Activated T-cell treated with anti-CD3 and anti-CD28 coated beads, Interleukin-2, amount 50 U/mL, for 4 hours (primary cell): ENCODE measurements around the gene CCDC195. TPM values are rescaled to one million over a fixed set of nuclear protein-coding genes. Genes with fewer than 3 reads are reported as not detected.

ENCODE experiments used
- ATAC-seq, 2 donors: fragments of 200-7000 bp; cut with Tn5 transposase; one replicate each; pipeline ENCODE4 v1.10.0; 2021
- DNase-seq: peaks from one replicate; pipeline ENCODE4 v3.0.0-alpha.2; 2020
- H3K27me3 Mint-ChIP-seq: one replicate; pipeline ENCODE4 v1.8.0; 2021; ENCODE audit warnings: low read depth, mixed read lengths
- H3K36me3 Mint-ChIP-seq: one replicate; pipeline ENCODE4 v1.8.0; 2022; ENCODE audit warnings: mixed read lengths; ENCODE audit not compliant: insufficient read depth
- H3K4me1 Mint-ChIP-seq: one replicate; pipeline ENCODE4 v1.8.0; 2021; ENCODE audit warnings: low read depth, mixed read lengths
- H3K4me3 Mint-ChIP-seq: one replicate; pipeline ENCODE4 v1.8.0; 2021; ENCODE audit warnings: mild to moderate bottlenecking, moderate library complexity, mixed read lengths
- H3K9me3 Mint-ChIP-seq: one replicate; pipeline ENCODE4 v1.8.0; 2021; ENCODE audit warnings: mixed read lengths
- total RNA-seq, 3 donors: library from RNA; stranded (reverse); gene quantifications; one replicate each; pipeline ENCODE4 v1.2.1, GENCODE V29; 2021

CCDC195 gene
- total RNA-seq, 3 donors from 2014 or later, result not detected

DNA sequence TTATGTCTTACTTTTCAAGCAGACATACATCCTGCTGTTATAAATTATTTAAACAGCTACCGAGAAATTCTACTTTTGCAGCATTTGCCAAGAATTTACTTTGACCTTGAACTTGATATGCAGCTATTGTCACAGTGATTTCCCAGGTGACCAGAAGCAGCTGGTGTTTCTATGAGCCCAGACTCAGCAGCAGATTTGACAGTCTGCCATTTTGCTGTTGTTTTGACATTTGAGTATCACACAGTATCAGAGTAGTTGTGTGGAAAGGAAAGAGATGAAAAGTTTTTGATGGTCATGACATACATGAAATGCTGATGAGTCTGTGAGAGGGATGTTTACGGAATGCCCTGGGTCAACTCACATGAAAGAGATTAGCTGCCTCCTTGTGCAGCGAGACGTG lies 6.6 kb upstream of the CCDC195 start:
- H3K4me3 Mint-ChIP-seq, result no peak overlapping the region
- H3K36me3 Mint-ChIP-seq, result no peaks in the 10 kb centered on the region
- DNase-seq (no peak), ATAC-seq (no peak)
- H3K9me3 Mint-ChIP-seq, result peaks cover 3% of the 10 kb centered on the region
- no peaks in the 10 kb centered on the region for H3K4me1 Mint-ChIP-seq
- H3K27me3 Mint-ChIP-seq, result no peaks in the 10 kb centered on the region

DNA sequence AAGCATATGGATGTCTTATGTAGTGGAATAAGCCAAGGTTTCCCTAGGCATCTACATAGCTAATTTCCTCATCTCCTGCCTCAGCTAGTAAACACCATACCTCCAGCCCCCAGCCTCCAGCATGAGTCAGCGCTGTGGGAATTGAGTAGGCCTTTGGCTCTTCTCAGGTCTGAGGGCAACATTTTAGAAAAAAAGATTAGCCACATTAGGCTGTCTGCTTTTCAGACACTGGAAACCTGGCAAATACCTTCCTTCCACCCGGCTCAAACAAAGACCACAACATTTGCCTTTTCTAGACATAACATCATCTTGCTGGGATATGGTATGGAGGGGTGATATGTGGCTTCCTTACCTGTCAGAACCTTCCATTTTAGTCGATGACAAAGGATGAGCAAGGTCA lies 6.1 kb upstream of the CCDC195 start:
- Mint-ChIP-seq H3K4me3 (no peak overlapping the region), H3K27me3 (no peaks in the 10 kb centered on the region), H3K36me3 (no peaks in the 10 kb centered on the region), H3K4me1 (no peaks in the 10 kb centered on the region), H3K9me3 (peaks cover 3% of the 10 kb centered on the region)
- no peak for DNase-seq
- ATAC-seq, result no peak

DNA sequence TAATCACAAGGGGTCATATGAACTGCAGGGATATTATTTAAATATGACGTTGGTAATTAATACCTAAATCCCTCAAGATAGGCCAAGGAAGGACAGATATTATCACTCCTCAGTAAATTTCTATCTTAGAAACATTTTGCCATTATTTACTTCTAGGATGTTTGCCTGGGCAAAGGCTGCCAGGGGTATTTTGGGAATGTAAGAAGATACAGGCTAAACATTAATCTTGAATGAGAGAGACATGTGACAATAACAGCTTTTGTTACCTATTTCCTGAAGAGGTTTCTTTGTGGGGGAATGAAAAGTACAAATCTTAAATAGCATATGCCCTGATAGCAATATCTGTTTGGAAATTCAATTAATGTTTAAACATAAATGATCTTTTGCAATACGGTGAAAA lies 756 bp upstream of the CCDC195 start:
- no peak for ATAC-seq
- H3K27me3 Mint-ChIP-seq, result peaks cover 3% of the 10 kb centered on the region
- no peak overlapping the region for H3K4me3 Mint-ChIP-seq

DNA sequence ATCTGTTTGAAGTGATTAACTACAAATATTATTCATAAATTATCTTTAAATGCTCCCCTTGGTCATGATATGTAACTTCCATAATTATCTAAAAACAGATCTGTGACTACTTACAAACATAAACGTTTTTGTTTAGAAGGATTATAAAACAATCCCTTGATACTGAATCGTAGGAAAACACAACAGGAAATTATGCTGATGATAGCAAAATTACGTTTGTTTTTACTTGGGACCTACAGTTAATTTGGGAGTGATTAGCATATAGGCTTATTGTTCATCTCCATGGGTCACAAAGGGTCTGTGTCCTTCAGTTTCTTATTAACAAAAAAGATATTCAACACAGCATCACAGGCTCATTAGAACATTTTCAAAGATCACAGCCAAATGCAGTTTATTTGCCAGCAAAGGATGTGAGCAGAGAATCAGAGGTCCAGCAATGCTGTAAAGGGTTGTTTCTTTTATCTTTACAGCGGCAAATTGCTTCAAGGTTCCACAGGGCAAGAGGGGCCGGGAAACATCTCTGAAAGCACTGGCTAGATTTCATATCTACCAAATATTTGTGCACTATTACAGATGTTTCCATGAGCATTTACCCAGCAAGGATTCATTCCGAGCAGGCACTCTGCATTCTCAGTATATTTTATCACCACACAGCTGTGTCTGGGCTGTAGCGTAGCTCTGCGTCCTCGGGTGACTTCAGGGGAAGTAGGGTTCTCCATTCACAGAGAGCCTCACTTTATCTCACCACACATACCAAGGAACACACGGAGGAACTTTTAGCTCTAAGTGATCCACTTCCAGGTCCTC lies 4.1 kb downstream of the CCDC195 start:
- no peak for DNase-seq
- Mint-ChIP-seq H3K4me3 (no peak overlapping the region), H3K9me3 (peaks cover 11% of the 10 kb centered on the region), H3K4me1 (no peaks in the 10 kb centered on the region), H3K36me3 (no peaks in the 10 kb centered on the region), H3K27me3 (peaks cover 14% of the 10 kb centered on the region)
- no peak for ATAC-seq

More for the DNA sequence above, 756 bp upstream of the CCDC195 start:
- Mint-ChIP-seq H3K4me1 (no peaks in the 10 kb centered on the region), H3K36me3 (no peaks in the 10 kb centered on the region), H3K9me3 (peaks cover 11% of the 10 kb centered on the region)
- DNase-seq, result no peak

DNA sequence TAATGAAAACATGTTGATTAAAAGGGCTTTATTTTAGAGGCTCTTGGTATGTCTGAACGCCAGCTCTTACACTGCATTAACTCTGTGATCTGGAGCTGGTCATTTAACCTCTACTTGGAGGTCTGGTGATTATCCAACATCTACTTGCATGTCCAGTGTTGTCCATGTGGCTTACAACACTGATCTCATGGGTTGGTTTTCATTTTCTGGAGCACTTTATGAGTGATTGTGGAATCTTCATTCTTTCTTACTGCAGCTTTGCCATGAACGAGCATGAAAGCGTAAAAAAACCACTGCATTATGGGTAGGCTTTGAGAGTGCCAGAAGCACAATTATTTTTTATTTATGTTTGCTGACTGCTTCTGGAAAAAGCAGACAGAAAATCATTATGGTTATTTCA lies 4.8 kb downstream of the CCDC195 start:
- Mint-ChIP-seq H3K9me3 (peaks cover 11% of the 10 kb centered on the region), H3K27me3 (peaks cover 15% of the 10 kb centered on the region), H3K36me3 (no peaks in the 10 kb centered on the region), H3K4me3 (no peak overlapping the region), H3K4me1 (no peaks in the 10 kb centered on the region)
- ATAC-seq (no peak), DNase-seq (no peak)

DNA sequence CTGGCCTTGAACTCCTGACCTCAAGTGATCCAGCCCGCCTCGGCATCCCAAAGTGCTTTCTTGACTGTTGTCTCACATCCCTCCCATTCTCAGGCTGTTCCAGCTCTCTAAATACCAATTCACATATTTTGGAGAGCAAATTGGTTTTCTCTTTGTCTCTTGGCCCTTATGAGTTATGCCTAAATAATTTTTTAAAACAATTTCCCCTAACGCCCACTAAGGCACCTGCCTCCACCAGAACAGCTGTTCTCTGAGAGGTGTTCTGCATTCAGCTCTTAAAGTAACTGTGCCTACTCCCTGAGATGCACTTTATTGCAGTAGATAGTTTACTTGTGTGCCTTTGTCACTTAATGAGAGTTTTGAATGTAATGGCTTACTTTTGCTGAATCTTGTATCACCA lies 6.9 kb downstream of the CCDC195 start:
- Mint-ChIP-seq H3K4me1 (no peaks in the 10 kb centered on the region), H3K27me3 (peaks cover 15% of the 10 kb centered on the region), H3K36me3 (no peaks in the 10 kb centered on the region), H3K9me3 (peaks cover 11% of the 10 kb centered on the region), H3K4me3 (no peak overlapping the region)
- ATAC-seq (no peak), DNase-seq (no peak)

DNA sequence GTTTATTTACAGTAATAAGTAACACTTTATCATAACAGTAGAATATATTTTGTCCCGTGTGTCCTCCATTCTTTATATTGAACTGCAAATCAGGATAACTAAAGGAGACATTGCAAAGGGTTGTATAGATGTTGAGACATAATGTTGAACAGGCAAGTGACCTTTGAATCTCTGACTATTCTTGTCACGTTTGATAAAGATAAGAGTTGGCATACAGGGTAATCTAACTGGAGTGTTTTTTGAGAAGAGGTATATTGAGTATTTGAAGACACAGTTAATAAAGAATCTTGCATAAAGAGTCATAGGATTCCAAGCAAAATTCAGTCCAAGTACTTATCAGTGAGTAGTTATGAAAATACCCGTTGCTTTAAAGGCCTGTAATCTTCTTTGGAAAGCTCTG lies 21.7 kb downstream of the CCDC195 start:
- Mint-ChIP-seq H3K4me3 (no peak overlapping the region), H3K36me3 (no peaks in the 10 kb centered on the region), H3K4me1 (no peaks in the 10 kb centered on the region)

DNA sequence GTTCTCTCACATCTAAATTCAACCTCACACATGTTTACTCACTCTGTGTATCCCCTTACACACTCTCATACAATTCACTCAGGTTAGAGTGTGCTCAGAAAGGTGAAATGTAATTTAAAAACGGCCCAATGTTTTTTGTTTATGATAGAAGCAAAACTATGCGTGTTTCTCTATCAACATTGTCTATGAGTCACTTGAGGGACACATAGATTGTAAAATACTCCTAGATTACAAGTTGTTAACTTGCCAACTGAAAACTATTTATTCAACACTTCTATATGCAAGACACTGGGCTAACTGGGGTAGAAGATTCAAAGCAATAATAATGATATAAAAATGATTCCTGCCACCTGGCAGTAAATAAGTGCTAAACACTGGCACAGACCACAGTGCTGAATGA lies 24.6 kb downstream of the CCDC195 start:
- Mint-ChIP-seq H3K9me3 (no peaks in the 10 kb centered on the region), H3K36me3 (no peaks in the 10 kb centered on the region), H3K4me3 (no peak overlapping the region), H3K4me1 (no peaks in the 10 kb centered on the region), H3K27me3 (no peaks in the 10 kb centered on the region)
- DNase-seq, result no peak
- ATAC-seq, result no peak

More for the DNA sequence above, 21.7 kb downstream of the CCDC195 start:
- ATAC-seq, result no peak
- no peaks in the 10 kb centered on the region for H3K9me3 Mint-ChIP-seq
- no peaks in the 10 kb centered on the region for H3K27me3 Mint-ChIP-seq
- DNase-seq, result no peak

DNA sequence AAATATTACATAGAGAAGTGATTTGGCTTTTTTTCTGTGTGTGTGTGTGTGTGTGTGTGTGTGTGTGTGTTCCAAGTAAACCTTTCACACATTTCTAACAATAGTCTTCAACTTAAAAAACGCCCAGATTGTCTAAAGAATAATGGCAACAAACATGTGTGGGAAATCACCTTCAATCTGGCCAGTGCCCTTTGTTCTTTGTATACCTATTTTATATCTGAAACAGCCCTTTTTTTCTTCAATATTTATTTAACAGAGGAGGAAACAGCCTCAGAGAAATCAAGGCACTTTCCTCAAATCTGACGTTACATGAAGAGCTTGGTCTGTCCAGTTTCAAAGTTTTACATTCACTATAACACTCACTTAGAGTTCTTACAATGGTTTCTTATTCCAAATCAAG lies 25.3 kb downstream of the CCDC195 start:
- Mint-ChIP-seq H3K27me3 (no peaks in the 10 kb centered on the region), H3K9me3 (no peaks in the 10 kb centered on the region), H3K4me3 (no peak overlapping the region), H3K4me1 (no peaks in the 10 kb centered on the region), H3K36me3 (no peaks in the 10 kb centered on the region)
- DNase-seq, result no peak
- ATAC-seq, result no peak

DNA sequence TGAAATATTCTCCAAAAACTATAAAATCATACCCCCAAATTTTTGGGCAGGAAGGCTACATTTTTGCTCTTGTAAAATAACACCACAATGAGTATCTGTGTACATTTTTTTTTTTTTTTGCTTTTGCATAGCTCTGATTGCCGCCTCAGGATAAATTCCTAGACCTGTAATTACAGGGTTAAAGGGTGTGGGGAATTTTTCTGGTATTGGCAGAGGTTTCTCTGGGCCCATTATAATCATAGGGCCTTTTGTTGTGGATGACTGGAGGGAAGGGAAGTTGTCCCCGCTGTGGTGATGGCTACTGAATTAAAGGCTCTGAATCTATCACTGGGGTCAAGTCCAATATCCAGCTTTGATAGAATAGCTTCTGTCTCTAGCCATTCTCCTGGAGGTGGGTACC lies 26.6 kb downstream of the CCDC195 start:
- Mint-ChIP-seq H3K4me1 (no peaks in the 10 kb centered on the region), H3K4me3 (no peak overlapping the region), H3K36me3 (no peaks in the 10 kb centered on the region), H3K9me3 (no peaks in the 10 kb centered on the region), H3K27me3 (no peaks in the 10 kb centered on the region)
- DNase-seq, result no peak
- no peak for ATAC-seq

DNA sequence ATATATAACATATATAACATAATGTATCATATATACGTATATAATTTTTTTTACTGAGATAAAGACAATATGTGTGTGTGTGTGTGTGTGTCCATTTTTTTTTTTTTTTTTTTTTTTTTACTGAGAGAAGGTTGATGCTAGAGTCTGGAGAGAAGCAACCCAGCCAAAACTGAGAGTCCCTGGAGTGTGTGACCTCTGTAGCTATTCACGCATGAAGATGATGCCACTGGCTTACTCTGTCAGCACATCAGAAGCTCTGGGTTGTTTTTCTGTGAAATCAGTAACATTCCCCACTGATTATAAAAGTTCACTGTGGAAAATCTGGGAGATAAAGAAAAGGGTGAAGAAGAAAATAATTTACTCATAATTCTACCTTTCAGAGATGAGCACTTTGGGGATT lies 27.2 kb downstream of the CCDC195 start:
- Mint-ChIP-seq H3K4me3 (no peak overlapping the region), H3K36me3 (no peaks in the 10 kb centered on the region), H3K27me3 (peaks cover 2% of the 10 kb centered on the region), H3K4me1 (no peaks in the 10 kb centered on the region), H3K9me3 (no peaks in the 10 kb centered on the region)
- DNase-seq (no peak), ATAC-seq (no peak)

DNA sequence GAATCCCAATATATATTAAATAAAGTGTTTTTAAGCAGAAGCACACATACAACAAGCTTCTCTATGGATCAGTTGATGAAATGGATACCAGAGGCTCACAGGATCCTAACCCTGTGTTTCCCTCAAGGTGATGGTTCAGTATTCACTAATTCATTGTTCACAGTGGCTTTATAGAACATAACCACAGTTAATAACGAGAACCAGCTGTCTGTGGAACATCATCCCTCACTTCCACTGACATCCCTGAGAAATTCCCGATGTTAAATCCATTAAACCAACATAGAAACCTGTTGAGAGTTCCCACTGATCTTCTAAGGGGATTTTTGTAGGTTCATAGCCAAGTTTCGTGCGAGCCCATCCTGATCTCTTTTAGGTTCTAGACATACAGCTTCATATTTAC lies 29.0 kb downstream of the CCDC195 start:
- H3K27me3 Mint-ChIP-seq, result peaks cover 2% of the 10 kb centered on the region
- H3K4me1 Mint-ChIP-seq, result no peaks in the 10 kb centered on the region
- ATAC-seq, result no peak
- H3K9me3 Mint-ChIP-seq, result no peaks in the 10 kb centered on the region
- no peak for DNase-seq
- no peaks in the 10 kb centered on the region for H3K36me3 Mint-ChIP-seq
- H3K4me3 Mint-ChIP-seq, result no peak overlapping the region

DNA sequence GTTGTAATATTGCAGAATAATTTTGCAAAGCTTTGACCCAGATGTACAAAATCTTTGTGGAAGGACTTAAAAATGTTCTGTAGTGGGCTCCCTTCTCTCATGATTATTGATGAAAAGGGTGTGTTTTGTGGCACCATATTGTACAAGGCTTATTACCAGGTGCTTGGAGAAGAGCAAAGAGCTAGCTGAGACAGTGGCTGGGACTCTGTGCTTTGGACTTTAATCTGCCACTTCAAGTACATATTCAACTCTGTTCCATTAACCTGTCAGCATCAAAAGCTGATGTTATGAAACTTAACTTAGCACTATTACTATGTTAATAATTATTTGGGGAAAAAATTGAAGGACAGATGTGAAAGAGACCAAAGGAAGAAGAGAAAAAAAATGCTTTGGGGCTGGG lies 31.0 kb downstream of the CCDC195 start:
- peaks cover 2% of the 10 kb centered on the region for H3K27me3 Mint-ChIP-seq

DNA sequence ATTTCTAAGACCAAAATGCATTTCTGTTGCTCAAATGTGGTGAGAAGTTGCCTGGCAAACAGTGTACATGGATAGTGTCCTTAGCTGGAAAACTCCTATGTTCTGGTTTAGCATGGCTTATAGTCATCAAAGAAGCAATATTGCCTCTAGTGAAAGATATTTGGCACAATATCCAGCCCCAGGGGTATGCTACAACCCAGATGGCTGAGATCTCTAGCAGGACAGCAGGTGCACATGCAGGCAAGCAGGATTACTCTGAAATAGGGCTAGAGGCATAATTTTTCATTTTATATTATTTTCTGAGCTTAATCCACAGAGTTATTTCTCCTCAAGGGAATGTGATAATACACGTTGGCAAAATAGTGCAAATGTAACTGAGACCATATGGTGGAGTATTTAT lies 34.0 kb downstream of the CCDC195 start:
- no peak for DNase-seq
- H3K36me3 Mint-ChIP-seq, result no peaks in the 10 kb centered on the region
- no peaks in the 10 kb centered on the region for H3K4me1 Mint-ChIP-seq
- H3K27me3 Mint-ChIP-seq, result peaks cover 2% of the 10 kb centered on the region
- no peaks in the 10 kb centered on the region for H3K9me3 Mint-ChIP-seq
- H3K4me3 Mint-ChIP-seq, result no peak overlapping the region
- no peak for ATAC-seq

More for the DNA sequence above, 31.0 kb downstream of the CCDC195 start:
- DNase-seq, result no peak
- Mint-ChIP-seq H3K36me3 (no peaks in the 10 kb centered on the region), H3K4me3 (no peak overlapping the region), H3K9me3 (no peaks in the 10 kb centered on the region), H3K4me1 (no peaks in the 10 kb centered on the region)
- ATAC-seq, result no peak

DNA sequence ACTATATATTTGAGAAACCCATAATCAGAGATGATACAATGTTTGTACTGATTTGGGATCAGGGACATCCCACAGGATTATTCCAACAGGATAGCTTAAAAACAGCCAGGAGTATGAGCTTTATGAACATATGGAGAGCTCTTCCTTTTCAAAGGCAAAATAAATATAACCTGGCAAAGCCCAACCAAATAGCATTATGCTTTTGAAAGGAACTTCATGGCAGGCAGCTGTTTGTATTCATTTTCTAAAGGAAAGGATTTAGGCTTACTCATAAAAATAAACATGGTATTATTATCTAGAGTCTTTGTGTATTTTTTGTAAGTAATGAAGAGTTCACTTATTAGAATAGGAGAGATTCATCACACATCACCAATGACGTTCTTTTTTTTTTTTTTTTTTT lies 44.4 kb downstream of the CCDC195 start:
- no peak overlapping the region for H3K4me3 Mint-ChIP-seq
- no peaks in the 10 kb centered on the region for H3K36me3 Mint-ChIP-seq

More for the DNA sequence above, 44.4 kb downstream of the CCDC195 start:
- ATAC-seq (no peak), DNase-seq (no peak)
- no peaks in the 10 kb centered on the region for H3K4me1 Mint-ChIP-seq
- H3K27me3 Mint-ChIP-seq, result no peaks in the 10 kb centered on the region
- H3K9me3 Mint-ChIP-seq, result no peaks in the 10 kb centered on the region
